ENCODE data around the gene RNF166.

DNA sequence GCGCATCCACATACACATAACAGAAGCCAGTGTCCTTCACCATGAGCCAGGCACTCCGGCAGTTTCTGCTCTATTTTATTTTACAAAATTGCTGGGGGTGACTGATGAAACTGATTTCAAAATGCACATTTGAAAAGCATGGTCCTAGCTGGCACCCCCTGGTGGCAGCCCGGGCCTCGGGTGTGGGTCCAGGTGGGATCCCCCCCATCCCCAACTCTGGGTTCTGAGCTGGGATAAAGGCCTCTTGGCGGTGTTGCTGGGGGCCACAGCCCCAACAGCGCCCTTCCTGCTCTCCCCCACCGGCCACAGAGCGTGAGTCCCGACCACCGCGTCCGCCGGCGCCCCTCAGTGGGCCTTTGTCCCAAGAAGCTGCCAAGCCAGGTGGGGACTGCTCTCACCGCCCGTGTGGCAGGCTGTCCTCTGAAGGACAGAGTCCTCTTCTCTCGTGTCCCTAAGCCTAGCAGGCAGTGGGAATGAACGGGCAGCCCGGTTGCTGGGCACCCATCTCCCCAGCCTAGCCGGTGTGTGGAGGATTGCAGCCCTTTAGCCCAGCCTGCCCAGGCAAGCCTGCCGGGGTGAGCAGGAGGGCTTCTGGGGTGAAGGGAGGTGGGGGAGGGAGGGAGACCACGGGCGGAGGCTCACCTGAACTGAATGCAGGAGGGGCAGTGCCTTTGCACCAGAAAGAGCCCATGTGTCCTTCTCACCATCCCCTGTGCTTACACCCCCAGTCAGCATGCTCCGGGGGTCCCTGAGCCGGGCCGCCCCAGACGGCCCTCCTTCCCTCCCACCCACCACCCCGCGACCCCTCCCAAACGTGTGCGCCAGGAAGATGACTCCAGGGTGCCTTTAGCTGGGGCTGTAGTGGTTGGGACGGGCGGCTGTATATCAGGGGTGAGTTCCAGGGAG, 20.8 kb downstream of the RNF166 start:
- TF ChIP-seq, protein P1, sequence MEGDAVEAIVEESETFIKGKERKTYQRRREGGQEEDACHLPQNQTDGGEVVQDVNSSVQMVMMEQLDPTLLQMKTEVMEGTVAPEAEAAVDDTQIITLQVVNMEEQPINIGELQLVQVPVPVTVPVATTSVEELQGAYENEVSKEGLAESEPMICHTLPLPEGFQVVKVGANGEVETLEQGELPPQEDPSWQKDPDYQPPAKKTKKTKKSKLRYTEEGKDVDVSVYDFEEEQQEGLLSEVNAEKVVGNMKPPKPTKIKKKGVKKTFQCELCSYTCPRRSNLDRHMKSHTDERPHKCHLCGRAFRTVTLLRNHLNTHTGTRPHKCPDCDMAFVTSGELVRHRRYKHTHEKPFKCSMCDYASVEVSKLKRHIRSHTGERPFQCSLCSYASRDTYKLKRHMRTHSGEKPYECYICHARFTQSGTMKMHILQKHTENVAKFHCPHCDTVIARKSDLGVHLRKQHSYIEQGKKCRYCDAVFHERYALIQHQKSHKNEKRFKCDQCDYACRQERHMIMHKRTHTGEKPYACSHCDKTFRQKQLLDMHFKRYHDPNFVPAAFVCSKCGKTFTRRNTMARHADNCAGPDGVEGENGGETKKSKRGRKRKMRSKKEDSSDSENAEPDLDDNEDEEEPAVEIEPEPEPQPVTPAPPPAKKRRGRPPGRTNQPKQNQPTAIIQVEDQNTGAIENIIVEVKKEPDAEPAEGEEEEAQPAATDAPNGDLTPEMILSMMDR (IDR thresholded peaks at IDR 0.05; ENCODE audit: low read depth, low read length, missing input control), result peak; percentile 2
- TF ChIP-seq YY1 (IDR thresholded peaks at IDR 0.05), result no peak
- TF ChIP-seq, protein P2, sequence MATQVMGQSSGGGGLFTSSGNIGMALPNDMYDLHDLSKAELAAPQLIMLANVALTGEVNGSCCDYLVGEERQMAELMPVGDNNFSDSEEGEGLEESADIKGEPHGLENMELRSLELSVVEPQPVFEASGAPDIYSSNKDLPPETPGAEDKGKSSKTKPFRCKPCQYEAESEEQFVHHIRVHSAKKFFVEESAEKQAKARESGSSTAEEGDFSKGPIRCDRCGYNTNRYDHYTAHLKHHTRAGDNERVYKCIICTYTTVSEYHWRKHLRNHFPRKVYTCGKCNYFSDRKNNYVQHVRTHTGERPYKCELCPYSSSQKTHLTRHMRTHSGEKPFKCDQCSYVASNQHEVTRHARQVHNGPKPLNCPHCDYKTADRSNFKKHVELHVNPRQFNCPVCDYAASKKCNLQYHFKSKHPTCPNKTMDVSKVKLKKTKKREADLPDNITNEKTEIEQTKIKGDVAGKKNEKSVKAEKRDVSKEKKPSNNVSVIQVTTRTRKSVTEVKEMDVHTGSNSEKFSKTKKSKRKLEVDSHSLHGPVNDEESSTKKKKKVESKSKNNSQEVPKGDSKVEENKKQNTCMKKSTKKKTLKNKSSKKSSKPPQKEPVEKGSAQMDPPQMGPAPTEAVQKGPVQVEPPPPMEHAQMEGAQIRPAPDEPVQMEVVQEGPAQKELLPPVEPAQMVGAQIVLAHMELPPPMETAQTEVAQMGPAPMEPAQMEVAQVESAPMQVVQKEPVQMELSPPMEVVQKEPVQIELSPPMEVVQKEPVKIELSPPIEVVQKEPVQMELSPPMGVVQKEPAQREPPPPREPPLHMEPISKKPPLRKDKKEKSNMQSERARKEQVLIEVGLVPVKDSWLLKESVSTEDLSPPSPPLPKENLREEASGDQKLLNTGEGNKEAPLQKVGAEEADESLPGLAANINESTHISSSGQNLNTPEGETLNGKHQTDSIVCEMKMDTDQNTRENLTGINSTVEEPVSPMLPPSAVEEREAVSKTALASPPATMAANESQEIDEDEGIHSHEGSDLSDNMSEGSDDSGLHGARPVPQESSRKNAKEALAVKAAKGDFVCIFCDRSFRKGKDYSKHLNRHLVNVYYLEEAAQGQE (IDR thresholded peaks at IDR 0.05), result no peak
- TF ChIP-seq, protein P3, sequence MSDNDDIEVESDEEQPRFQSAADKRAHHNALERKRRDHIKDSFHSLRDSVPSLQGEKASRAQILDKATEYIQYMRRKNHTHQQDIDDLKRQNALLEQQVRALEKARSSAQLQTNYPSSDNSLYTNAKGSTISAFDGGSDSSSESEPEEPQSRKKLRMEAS (IDR thresholded peaks at IDR 0.05), result no peak
- TF ChIP-seq RXRA (IDR thresholded peaks at IDR 0.05), result no peak
- no peak for TF ChIP-seq SP1 (IDR thresholded peaks at IDR 0.05)
- TF ChIP-seq, protein P4, sequence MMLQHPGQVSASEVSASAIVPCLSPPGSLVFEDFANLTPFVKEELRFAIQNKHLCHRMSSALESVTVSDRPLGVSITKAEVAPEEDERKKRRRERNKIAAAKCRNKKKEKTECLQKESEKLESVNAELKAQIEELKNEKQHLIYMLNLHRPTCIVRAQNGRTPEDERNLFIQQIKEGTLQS (IDR thresholded peaks at IDR 0.05), result no peak
- peak in 1 of 2 donors; percentile 22 for TF ChIP-seq RAD21 (IDR thresholded peaks at IDR 0.05)
- no peak for TF ChIP-seq NR2F2 (IDR thresholded peaks at IDR 0.05)
- no peak for TF ChIP-seq TAF1 (conservative IDR thresholded peaks at IDR 0.05)
- no peak for TF ChIP-seq FOXA2 (IDR thresholded peaks at IDR 0.05)
- TF ChIP-seq GABPA (IDR thresholded peaks at IDR 0.05 in 1 of 2, conservative IDR thresholded peaks at IDR 0.05 in 1 of 2), result no peak
- TF ChIP-seq HNF4G (IDR thresholded peaks at IDR 0.05), result no peak
